ENCODE measurements around the gene SFI1.

Gene SFI1

GRCh38 chr22:31613286-31613903 is 117.1 kb downstream of the SFI1 start:
- H3K79me2 ChIP-seq (ENCODE audit: insufficient read depth, low read length): no peaks in the 10 kb centered on the region
- no peak overlapping the region for H3K9ac ChIP-seq (ENCODE audit: low read depth, low read length)
- ATAC-seq (ENCODE audit: insufficient read depth, low read depth): no peak
- H3K9me3 ChIP-seq (ENCODE audit: insufficient read depth, low read length, severe bottlenecking): no peaks in the 10 kb centered on the region
- no peak for DNase-seq
- TF ChIP-seq EZH2 (IDR thresholded peaks at IDR 0.05; ENCODE audit: borderline replicate concordance, low read depth, low read length, severe bottlenecking) (no peak), CTCF (IDR thresholded peaks at IDR 0.05; ENCODE audit: borderline replicate concordance, extremely low read depth, low read length, poor library complexity, severe bottlenecking) (no peak)
- H3K27ac ChIP-seq (ENCODE audit: low read length): no peak overlapping the region
- H2AFZ ChIP-seq (ENCODE audit: low read depth, low read length): no peak overlapping the region
- H3K4me3 ChIP-seq (ENCODE audit: low read depth in 1 of 2, low read length in 2 of 2): no peak overlapping the region
- peaks cover 73% of the 10 kb centered on the region for H3K36me3 ChIP-seq (ENCODE audit: insufficient read depth, low read length)
- no peak overlapping the region for H3K4me2 ChIP-seq (ENCODE audit: insufficient read depth, low read length)
- H3K27me3 ChIP-seq (ENCODE audit: insufficient read depth, low read length, poor library complexity): no peaks in the 10 kb centered on the region
- H3K4me1 ChIP-seq (ENCODE audit: insufficient read depth, low read length): no peaks in the 10 kb centered on the region
- H4K20me1 ChIP-seq (ENCODE audit: insufficient read depth, low read length): peaks cover 10% of the 10 kb centered on the region

GRCh38 chr22:31613904-31614296 is 117.6 kb downstream of the SFI1 start:
- Histone ChIP-seq H3K27ac (ENCODE audit: low read length) (no peak overlapping the region), H3K79me2 (ENCODE audit: insufficient read depth, low read length) (no peaks in the 10 kb centered on the region), H3K9ac (ENCODE audit: low read depth, low read length) (no peak overlapping the region), H3K27me3 (ENCODE audit: insufficient read depth, low read length, poor library complexity) (no peaks in the 10 kb centered on the region), H3K9me3 (ENCODE audit: insufficient read depth, low read length, severe bottlenecking) (no peaks in the 10 kb centered on the region), H2AFZ (ENCODE audit: low read depth, low read length) (no peak overlapping the region), H3K4me1 (ENCODE audit: insufficient read depth, low read length) (no peaks in the 10 kb centered on the region), H3K4me2 (ENCODE audit: insufficient read depth, low read length) (no peak overlapping the region), H4K20me1 (ENCODE audit: insufficient read depth, low read length) (peaks cover 15% of the 10 kb centered on the region), H3K36me3 (ENCODE audit: insufficient read depth, low read length) (peaks cover 76% of the 10 kb centered on the region), H3K4me3 (ENCODE audit: low read depth in 1 of 2, low read length in 2 of 2) (no peak overlapping the region)
- ATAC-seq (ENCODE audit: insufficient read depth, low read depth) (no peak), DNase-seq (no peak)
- no peak for TF ChIP-seq CTCF (IDR thresholded peaks at IDR 0.05; ENCODE audit: borderline replicate concordance, extremely low read depth, low read length, poor library complexity, severe bottlenecking)
- TF ChIP-seq EZH2 (IDR thresholded peaks at IDR 0.05; ENCODE audit: borderline replicate concordance, low read depth, low read length, severe bottlenecking): no peak

DNA sequence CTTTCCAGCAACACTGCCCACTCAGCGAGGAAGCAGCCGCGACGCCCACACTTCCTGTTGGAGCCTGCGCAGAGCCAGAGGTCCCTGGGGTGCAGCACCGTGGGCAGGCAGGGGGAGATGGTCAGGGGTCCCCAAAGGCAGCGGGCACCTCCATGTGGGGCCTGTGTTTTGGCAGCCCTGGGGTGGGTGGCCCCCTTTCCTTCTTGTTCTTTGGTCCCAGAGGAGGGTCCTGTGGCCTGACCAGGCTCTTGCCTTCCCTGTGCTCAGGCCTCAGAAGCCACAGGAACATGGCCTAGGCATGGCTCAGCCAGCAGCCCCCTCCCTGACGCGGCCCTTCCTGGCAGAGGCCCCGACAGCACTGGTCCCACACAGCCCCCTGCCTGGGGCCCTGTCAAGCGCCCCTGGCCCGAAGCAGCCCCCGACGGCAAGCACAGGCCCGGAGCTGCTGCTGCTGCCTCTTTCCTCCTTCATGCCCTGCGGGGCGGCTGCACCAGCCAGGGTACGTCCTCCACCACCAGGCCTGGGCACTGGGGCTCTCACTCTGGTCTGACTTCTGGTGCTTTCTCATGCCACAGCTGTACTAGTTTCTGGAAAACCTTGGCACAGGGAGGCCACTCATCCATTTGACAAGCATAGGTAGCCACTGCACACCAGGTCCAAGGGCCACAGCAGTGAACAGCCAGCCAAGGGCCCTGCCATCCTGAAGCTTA is 118.6 kb downstream of the SFI1 start:
- no peaks in the 10 kb centered on the region for H3K4me1 ChIP-seq (ENCODE audit: insufficient read depth, low read length)
- H3K27ac ChIP-seq (ENCODE audit: low read length): no peak overlapping the region
- H3K9ac ChIP-seq (ENCODE audit: low read depth, low read length): no peak overlapping the region
- H3K4me2 ChIP-seq (ENCODE audit: insufficient read depth, low read length): no peak overlapping the region
- TF ChIP-seq CTCF (IDR thresholded peaks at IDR 0.05; ENCODE audit: borderline replicate concordance, extremely low read depth, low read length, poor library complexity, severe bottlenecking) (no peak), EZH2 (IDR thresholded peaks at IDR 0.05; ENCODE audit: borderline replicate concordance, low read depth, low read length, severe bottlenecking) (no peak)
- no peaks in the 10 kb centered on the region for H3K9me3 ChIP-seq (ENCODE audit: insufficient read depth, low read length, severe bottlenecking)
- H2AFZ ChIP-seq (ENCODE audit: low read depth, low read length): no peak overlapping the region
- no peaks in the 10 kb centered on the region for H3K27me3 ChIP-seq (ENCODE audit: insufficient read depth, low read length, poor library complexity)
- peaks cover 25% of the 10 kb centered on the region for H4K20me1 ChIP-seq (ENCODE audit: insufficient read depth, low read length)
- no peak for DNase-seq
- H3K79me2 ChIP-seq (ENCODE audit: insufficient read depth, low read length): no peaks in the 10 kb centered on the region
- H3K4me3 ChIP-seq (ENCODE audit: low read depth in 1 of 2, low read length in 2 of 2): no peak overlapping the region
- ATAC-seq (ENCODE audit: insufficient read depth, low read depth): no peak
- peaks cover 78% of the 10 kb centered on the region for H3K36me3 ChIP-seq (ENCODE audit: insufficient read depth, low read length)

Data from DND-41 (cell line).